VCaP (cell line): ENCODE results near the gene RASSF4.
A peak's percentile ranks its signal among the peaks of the same experiment; 100 is the strongest.

ENCODE experiments used
- H3K27ac ChIP-seq: fragments of 450-650 bp; 2 replicates; pipeline ENCODE4 v1.5.1; 2017
- TF ChIP-seq, protein P1 (sequence below): fragments of 450-650 bp; conservative IDR thresholded peaks from 2 replicates; pipeline ENCODE4 v1.5.1; 2017; ENCODE audit warnings: mild to moderate bottlenecking, moderate library complexity

The RASSF4 gene

DNA sequence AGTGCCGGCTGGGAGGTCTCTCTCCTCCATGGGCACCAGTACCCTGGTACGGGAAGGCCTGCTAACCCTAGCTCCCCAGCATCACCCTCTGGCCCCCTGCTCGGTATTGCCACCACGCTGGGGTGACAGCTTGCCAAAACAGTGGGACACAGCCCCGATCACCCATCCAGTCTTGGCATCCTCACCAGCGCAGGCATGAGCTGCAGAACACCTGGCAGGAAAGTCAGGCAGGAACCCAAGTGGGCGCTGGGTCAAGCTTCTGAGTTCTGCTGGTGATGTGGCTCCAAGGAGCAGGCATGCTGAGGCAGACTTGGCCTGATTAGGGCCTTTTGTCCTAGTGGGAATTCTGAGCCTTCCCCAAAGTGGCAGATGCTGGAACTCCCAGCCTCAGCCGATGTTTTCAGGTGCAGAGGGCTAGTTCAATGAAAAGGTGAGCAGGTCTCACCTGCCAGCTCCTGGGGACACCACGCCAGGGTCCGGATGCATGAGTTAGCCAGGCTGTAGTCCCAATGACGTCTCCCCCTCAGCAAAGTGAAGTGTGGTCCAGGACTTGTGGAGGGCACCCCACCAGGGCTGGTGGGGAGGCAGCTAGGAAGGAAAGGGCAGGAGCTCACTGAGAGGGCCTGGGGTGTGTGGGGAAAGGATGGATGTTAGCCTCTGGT is 32.6 kb downstream of the RASSF4 start:
- TF ChIP-seq, protein P1, sequence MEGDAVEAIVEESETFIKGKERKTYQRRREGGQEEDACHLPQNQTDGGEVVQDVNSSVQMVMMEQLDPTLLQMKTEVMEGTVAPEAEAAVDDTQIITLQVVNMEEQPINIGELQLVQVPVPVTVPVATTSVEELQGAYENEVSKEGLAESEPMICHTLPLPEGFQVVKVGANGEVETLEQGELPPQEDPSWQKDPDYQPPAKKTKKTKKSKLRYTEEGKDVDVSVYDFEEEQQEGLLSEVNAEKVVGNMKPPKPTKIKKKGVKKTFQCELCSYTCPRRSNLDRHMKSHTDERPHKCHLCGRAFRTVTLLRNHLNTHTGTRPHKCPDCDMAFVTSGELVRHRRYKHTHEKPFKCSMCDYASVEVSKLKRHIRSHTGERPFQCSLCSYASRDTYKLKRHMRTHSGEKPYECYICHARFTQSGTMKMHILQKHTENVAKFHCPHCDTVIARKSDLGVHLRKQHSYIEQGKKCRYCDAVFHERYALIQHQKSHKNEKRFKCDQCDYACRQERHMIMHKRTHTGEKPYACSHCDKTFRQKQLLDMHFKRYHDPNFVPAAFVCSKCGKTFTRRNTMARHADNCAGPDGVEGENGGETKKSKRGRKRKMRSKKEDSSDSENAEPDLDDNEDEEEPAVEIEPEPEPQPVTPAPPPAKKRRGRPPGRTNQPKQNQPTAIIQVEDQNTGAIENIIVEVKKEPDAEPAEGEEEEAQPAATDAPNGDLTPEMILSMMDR: no peak
- H3K27ac ChIP-seq: no peak overlapping the region

DNA sequence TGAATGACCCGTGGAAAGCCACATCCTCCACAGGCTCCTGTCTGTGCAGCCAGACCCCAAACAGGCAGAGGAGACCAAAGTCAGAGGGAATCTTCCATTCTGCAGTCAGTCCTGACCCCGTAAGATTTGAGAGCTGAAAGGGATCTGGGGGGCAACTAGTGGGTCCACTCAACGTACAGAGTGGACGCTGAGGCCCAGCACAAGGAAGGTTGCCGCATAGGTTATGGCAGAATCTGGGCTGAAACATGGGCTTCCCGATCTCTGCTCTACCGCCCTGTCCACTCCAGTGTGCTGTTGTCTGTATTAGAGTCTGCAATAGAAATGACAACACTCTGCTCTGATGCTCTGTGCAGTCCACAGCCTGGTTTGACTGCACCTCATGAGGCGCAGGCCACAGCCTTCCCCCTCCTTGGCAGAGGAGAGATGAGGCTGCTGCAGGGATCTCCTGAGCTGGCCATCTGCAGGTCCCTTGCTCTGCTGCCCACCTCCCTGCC is 33.2 kb downstream of the RASSF4 start:
- TF ChIP-seq, protein P1: no peak
- H3K27ac ChIP-seq: no peak overlapping the region

DNA sequence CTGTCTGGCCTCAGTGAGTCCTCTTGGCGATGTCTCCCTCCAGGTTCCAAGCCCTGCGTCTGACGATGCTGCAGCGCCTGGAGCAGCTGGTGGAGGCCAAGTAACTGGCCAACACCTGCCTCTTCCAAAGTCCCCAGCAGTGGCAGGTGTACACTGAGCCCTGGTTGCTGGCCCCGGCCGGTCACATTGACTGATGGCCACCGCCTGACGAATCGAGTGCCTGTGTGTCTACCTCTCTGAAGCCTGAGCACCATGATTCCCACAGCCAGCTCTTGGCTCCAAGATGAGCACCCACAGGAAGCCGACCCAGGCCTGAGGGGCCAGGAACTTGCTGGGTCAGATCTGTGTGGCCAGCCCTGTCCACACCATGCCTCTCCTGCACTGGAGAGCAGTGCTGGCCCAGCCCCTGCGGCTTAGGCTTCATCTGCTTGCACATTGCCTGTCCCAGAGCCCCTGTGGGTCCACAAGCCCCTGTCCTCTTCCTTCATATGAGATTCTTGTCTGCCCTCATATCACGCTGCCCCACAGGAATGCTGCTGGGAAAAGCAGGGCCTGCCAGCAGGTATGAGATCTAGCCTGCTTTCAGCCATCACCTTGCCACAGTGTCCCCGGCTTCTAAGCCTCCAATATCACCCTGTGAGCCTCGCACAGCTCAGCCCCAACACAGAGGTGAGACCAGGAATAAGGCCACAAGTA is 33.8 kb downstream of the RASSF4 start:
- no peak overlapping the region for H3K27ac ChIP-seq
- TF ChIP-seq, protein P1: no peak

DNA sequence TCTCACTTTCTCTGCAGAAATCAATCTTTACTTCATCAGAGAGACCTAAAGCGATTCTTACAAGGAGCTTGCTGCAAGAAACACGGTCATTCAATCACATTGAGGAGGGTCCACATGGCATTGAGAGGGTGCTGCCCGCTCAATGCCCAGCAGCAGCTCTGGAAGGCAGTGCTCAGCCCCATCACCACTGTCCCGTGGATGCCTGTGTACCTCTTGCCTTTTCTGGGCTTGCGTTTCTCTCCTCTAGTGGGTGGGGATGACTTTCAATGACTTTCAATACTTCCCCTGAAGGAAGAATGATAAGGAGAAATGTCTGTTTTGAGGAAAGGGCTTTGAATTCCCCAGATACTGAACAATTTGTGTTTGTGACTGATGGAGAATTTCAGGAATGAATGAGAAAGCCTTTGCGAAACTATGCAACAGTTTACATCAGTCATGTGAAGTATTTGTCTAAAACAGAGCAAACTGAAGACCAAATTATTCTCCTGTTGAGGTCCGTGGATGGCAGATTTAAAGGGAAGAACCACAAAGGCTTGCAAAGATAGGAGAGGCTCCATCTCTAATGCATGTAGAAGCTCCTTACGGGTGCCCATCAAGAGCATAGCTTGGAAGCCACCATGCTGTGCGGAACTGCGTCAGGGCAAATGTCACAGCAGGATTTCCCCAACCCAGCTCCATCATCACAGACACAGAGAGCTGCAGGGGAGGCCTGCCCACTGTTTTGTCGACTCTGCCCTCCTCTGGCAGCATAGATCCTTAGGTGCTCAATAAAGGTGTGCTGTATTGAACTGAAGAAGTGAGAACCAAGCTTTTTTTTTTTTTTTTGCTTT is 34.5 kb downstream of the RASSF4 start:
- H3K27ac ChIP-seq: no peak overlapping the region
- TF ChIP-seq, protein P1: no peak

DNA sequence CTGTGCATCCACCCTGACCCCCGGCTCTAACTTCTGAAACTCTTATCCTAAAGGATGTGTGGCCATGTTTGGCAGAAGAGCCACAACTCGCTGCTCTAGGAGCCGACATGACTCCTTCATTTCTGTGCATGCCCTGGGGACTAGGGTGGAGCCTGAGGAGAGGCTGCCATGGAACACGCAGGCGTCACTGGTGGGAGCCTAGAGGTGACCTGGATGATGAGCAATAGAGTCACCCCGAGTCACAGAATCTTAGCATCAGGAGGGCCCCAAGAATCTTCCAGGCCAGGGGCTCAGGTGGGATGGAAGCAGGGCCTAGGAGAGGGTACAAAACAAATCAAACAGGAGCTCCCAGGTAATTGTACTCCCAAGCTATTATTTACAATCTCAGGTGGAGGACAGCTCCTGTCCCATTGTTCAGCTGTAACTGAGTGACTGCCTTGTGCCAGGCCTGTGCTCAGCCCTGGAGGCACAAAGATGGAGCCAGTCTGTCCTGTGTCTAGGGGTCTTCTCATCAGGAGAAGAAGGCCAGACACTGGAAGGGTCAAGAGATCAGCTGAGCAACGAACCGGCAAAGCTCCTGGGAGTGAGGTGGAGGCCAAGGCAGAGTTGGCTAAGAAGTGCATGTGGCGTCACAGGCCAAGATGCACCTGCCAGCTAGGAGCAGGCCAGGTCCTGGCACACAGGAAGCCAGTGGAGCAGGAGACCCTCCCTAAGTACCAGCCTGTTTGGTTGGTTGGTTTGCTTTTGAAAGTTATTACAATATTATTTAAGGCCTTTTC is 35.3 kb downstream of the RASSF4 start:
- TF ChIP-seq, protein P1: no peak
- H3K27ac ChIP-seq: peak overlapping the region; percentile 32

DNA sequence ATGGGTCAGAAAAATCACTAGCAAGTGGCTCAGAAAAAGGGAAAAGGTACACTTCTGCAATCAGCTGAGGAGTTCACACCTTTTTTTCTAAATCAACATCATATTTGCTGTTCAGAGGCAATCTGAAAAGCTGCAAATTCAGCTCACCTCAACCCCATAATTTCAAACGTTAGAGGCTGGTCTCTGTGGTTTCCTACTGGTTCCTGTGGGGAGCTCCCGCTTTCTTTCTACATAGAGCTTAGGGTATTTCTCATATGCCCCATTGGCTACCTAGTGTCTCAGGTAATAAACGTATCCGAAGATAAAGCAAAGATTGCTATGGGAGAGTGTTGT is 35.9 kb downstream of the RASSF4 start:
- TF ChIP-seq, protein P1: no peak
- H3K27ac ChIP-seq: peak overlapping the region; percentile 32
